Suprapubic skin (tissue), 4 donors: ENCODE data around the gene ST6GAL1. TPM values are rescaled to one million over a fixed set of nuclear protein-coding genes. Genes with fewer than 3 reads are reported as not detected.
"Not testable (repeated sequence)": the region's sequence is repeated elsewhere in the genome, so short reads cannot be mapped to it uniquely, and the experiment has no call there.

Source experiments
- DNase-seq, 2 donors: peaks; one replicate each; pipeline ENCODE4 v3.0.0-alpha.2; 2019; ENCODE audit warnings: low spot score in 2 of 2
- H3K27ac ChIP-seq: fragments of 200-600 bp; sonication (generic); one replicate; pipeline ENCODE4 v1.5.1; 2019
- H3K27me3 ChIP-seq: fragments of 200-600 bp; sonication (generic); one replicate; pipeline ENCODE4 v1.5.1; 2019
- H3K36me3 ChIP-seq: fragments of 200-600 bp; sonication (generic); one replicate; pipeline ENCODE4 v1.5.1; 2019
- H3K4me1 ChIP-seq: fragments of 200-600 bp; sonication (generic); one replicate; pipeline ENCODE4 v1.5.1; 2019
- H3K4me3 ChIP-seq: fragments of 200-600 bp; sonication (generic); one replicate; pipeline ENCODE4 v1.5.1; 2019; ENCODE audit warnings: mild to moderate bottlenecking
- H3K9me3 ChIP-seq: fragments of 200-600 bp; sonication (generic); one replicate; pipeline ENCODE4 v1.5.1; 2019
- CTCF ChIP-seq, 2 donors: fragments of 200-600 bp in 1 of 2; fragments of 450-650 bp in 1 of 2; sonication (generic) in 1 of 2; IDR thresholded peaks; one replicate each; pipeline ENCODE4 v1.5.1; 2016 to 2019; ENCODE audit warnings: antibody characterized with exemption in 2 of 2, mild to moderate bottlenecking in 1 of 2, moderate library complexity in 1 of 2
- EP300 ChIP-seq: sonication (generic); formaldehyde crosslinking; IDR thresholded peaks from one replicate; pipeline ENCODE4 v1.6.1; 2017; ENCODE audit warnings: antibody characterized with exemption
- POLR2A ChIP-seq, 2 donors: fragments of 450-650 bp; IDR thresholded peaks; one replicate each; pipeline ENCODE4 v1.6.1; 2017; ENCODE audit warnings: antibody characterized with exemption in 2 of 2, mild to moderate bottlenecking in 2 of 2, moderate library complexity in 2 of 2
- POLR2AphosphoS5 ChIP-seq, 3 donors: sonication (generic); formaldehyde crosslinking; IDR thresholded peaks; one replicate each; pipeline ENCODE4 v1.6.1; 2017; ENCODE audit warnings: antibody characterized with exemption in 3 of 3
- WGBS: methylation state at CpG from one replicate; pipeline ENCODE4 v1.1.5; 2018; 5-methylcytosine and 5-hydroxymethylcytosine counted together
- total RNA-seq, 4 donors: library from RNA; depleted of rRNA; stranded (reverse); fragments of >200 nt; gene quantifications; one replicate each; pipeline ENCODE4 v1.1.0, GENCODE V29; 2016

ST6GAL1 gene
- total RNA-seq, 4 donors from 2014 or later: 23.9 to 42.2 (median 31.9) TPM

GRCh38 chr3:187022403-187023029 lies 92.2 kb downstream of the ST6GAL1 start:
- 89% methylated on average over 3 of the region's 3 CpGs for WGBS
- Histone ChIP-seq H3K27me3 (no peaks in the 10 kb centered on the region), H3K4me1 (no peaks in the 10 kb centered on the region), H3K27ac (no peak overlapping the region), H3K4me3 (no peak overlapping the region), H3K36me3 (no peaks in the 10 kb centered on the region), H3K9me3 (no peaks in the 10 kb centered on the region)
- TF ChIP-seq CTCF (IDR thresholded peaks at IDR 0.05) (no peak), POLR2A (IDR thresholded peaks at IDR 0.05) (no peak), EP300 (no peak), POLR2AphosphoS5 (IDR thresholded peaks at IDR 0.05) (no peak)
- no peak for DNase-seq

DNA sequence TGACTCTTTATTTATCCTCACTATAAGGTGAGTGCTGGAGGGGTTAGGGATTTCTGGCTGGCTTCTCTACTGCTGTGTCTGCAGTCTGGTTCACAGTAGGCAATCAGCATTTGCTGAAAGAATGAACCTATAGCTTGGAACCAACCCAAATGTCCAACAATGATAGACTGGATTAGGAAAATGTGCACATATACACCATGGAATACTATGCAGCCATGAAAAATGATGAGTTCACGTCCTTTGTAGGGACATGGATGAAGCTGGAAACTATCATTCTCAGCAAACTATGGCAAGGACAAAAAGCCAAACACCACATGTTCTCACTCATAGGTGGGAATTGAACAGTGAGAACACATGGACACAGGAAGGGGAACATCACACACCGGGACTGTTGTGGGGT lies 93.0 kb downstream of the ST6GAL1 start:
- 100% methylated on average over 2 of the region's 2 CpGs for WGBS
- not testable (repeated sequence) for H3K27ac ChIP-seq, H3K4me3 ChIP-seq, H3K4me1 ChIP-seq, H3K36me3 ChIP-seq, H3K27me3 ChIP-seq, H3K9me3 ChIP-seq, DNase-seq

GRCh38 chr3:187024536-187025226 lies 94.4 kb downstream of the ST6GAL1 start:
- Histone ChIP-seq H3K9me3 (no peaks in the 10 kb centered on the region), H3K4me3 (no peak overlapping the region), H3K27me3 (no peaks in the 10 kb centered on the region), H3K36me3 (no peaks in the 10 kb centered on the region), H3K27ac (no peak overlapping the region), H3K4me1 (no peaks in the 10 kb centered on the region)
- WGBS: 76% methylated on average over 10 of the region's 10 CpGs
- no peak for DNase-seq
- no peak for TF ChIP-seq CTCF (IDR thresholded peaks at IDR 0.05)
- TF ChIP-seq POLR2A (IDR thresholded peaks at IDR 0.05): no peak
- TF ChIP-seq EP300: no peak
- TF ChIP-seq POLR2AphosphoS5 (IDR thresholded peaks at IDR 0.05): no peak

DNA sequence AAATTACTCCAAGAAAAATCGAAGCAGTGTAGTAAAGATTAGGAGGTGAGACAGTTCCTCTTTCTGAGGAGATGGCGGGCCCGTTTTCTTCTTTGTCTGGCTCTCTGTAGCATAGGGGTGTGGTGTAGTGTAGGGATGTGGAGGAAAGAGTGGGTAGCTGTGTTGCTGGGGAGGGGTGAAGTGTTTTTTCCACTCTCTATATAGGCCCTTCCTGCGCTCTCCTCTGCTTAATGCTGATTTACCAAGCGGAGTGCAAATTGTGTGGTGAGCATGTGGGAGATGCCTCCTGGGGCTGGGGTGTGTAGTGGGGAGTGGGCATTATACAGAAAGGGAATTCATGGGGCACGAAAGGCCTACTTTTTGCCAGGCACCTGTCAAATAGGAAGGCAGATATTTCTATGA lies 94.9 kb downstream of the ST6GAL1 start:
- Histone ChIP-seq H3K36me3 (no peaks in the 10 kb centered on the region), H3K4me3 (no peak overlapping the region), H3K9me3 (no peaks in the 10 kb centered on the region), H3K27ac (no peak overlapping the region), H3K4me1 (no peaks in the 10 kb centered on the region), H3K27me3 (no peaks in the 10 kb centered on the region)
- 81% methylated on average over 6 of the region's 6 CpGs for WGBS
- no peak for DNase-seq
- no peak for TF ChIP-seq EP300
- no peak for TF ChIP-seq POLR2AphosphoS5 (IDR thresholded peaks at IDR 0.05)
- TF ChIP-seq CTCF (IDR thresholded peaks at IDR 0.05): no peak
- no peak for TF ChIP-seq POLR2A (IDR thresholded peaks at IDR 0.05)

- Histone ChIP-seq H3K27ac (no peak overlapping the region), H3K36me3 (no peaks in the 10 kb centered on the region), H3K27me3 (no peaks in the 10 kb centered on the region), H3K4me1 (peaks cover 1% of the 10 kb centered on the region), H3K9me3 (no peaks in the 10 kb centered on the region), H3K4me3 (no peak overlapping the region)
- WGBS: 75% methylated on average over 9 of the region's 9 CpGs
- TF ChIP-seq EP300: no peak
- TF ChIP-seq POLR2A (IDR thresholded peaks at IDR 0.05): no peak
- TF ChIP-seq CTCF (IDR thresholded peaks at IDR 0.05): no peak
- TF ChIP-seq POLR2AphosphoS5 (IDR thresholded peaks at IDR 0.05): no peak
- DNase-seq: no peak
Measured at GRCh38 chr3:187025656-187026316, 95.5 kb downstream of the ST6GAL1 start.
